Erythroblast (primary cell): ENCODE results near the gene KHDC1.

Source experiments
- GATA1 ChIP-seq: IDR thresholded peaks from 2 replicates; pipeline ENCODE4 v1.6.1; 2011; ENCODE audit warnings: low read depth, mild to moderate bottlenecking, control low read depth, low read length, moderate library complexity
- POLR2A ChIP-seq: IDR thresholded peaks from 2 replicates; pipeline ENCODE4 v1.6.1; 2011; ENCODE audit warnings: mild to moderate bottlenecking, low read length

DNA sequence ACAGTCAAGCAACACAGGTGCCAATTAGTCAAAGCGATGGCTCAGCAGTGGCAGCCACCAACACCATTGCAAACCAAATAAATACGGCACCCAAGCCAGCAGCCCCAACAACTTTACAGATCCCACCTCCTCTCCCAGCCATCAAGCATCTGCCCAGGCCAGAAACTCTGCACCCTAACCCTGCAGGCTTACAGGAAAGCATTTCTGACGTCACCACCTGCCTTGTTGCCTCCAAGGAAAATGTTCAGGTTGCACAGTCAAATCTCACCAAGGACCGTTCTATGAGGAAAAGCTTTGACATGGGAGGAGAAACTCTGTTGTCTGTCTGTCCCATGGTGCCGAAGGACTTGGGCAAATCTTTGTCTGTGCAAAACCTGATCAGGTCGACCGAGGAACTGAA is 68.3 kb downstream of the KHDC1 start:
- TF ChIP-seq POLR2A, result no peak
- TF ChIP-seq GATA1, result no peak
